ENCODE results near the gene METAP1. TPM values are rescaled to one million over a fixed set of nuclear protein-coding genes. Genes with fewer than 3 reads are reported as not detected.

METAP1 gene
- total RNA-seq, 1 experiment from 2014 or later = 63.5 TPM

GRCh38 chr4:98996765-98997068 lies 1.2 kb downstream of the METAP1 start:
- WGBS (ENCODE audit: extremely low coverage, insufficient read length, low lambda C conversion rate) = no CpG with 5 or more reads among the region's 5 CpGs
- Histone ChIP-seq H4K8ac (replicated peaks; ENCODE audit: insufficient read length, low read depth, low read length) (no peak overlapping the region), H2BK20ac (ENCODE audit: low read depth, low read length, poor library complexity, severe bottlenecking) (no peak overlapping the region), H3K23ac (ENCODE audit: insufficient read length, low read depth, low read length) (no peak overlapping the region), H3K9me3 (ENCODE audit: control insufficient read depth, low read depth, low read length) (no peaks in the 10 kb centered on the region), H4K5ac (ENCODE audit: insufficient read length, low read depth, low read length) (peak overlapping the region; percentile 33), H2AFZ (ENCODE audit: low read length) (no peak overlapping the region), H3K56ac (ENCODE audit: insufficient read length, low read depth, low read length) (peak overlapping the region; percentile 66), H3K23me2 (ENCODE audit: insufficient read length, low read depth, low read length, poor library complexity, severe bottlenecking) (peaks cover 6% of the 10 kb centered on the region), H2BK120ac (ENCODE audit: low read depth, low read length, poor library complexity, severe bottlenecking) (no peak overlapping the region), H2AK5ac (ENCODE audit: insufficient read length, low read length) (no peak overlapping the region), H3K79me2 (ENCODE audit: insufficient read depth, low read length) (peaks cover 35% of the 10 kb centered on the region), H4K91ac (ENCODE audit: insufficient read length, low read depth, low read length) (no peak overlapping the region), H4K20me1 (ENCODE audit: control insufficient read depth, insufficient read depth, insufficient read length) (no peaks in the 10 kb centered on the region), H2BK5ac (ENCODE audit: insufficient read length, low read length) (no peak overlapping the region), H2BK12ac (ENCODE audit: insufficient read length, low read depth, low read length) (no peak overlapping the region), H3K9ac (ENCODE audit: extremely low read depth, insufficient read length, low read length) (peak overlapping the region; percentile 99), H3K4ac (ENCODE audit: low read depth, low read length) (no peak overlapping the region), H3K14ac (ENCODE audit: insufficient read depth, low read length) (peak overlapping the region; percentile 35; the same call in 1 of the 2 replicates), H3K27me3 (ENCODE audit: insufficient read depth, low read length) (no peaks in the 10 kb centered on the region), H3K4me2 (ENCODE audit: insufficient read depth, insufficient read length, low read length) (peak overlapping the region; percentile 99), H3K18ac (ENCODE audit: insufficient read length, low read depth, low read length) (peak overlapping the region; percentile 48), H3K79me1 (ENCODE audit: insufficient read depth, low read depth, low read length, poor library complexity, severe bottlenecking) (no peaks in the 10 kb centered on the region), H3K27ac (ENCODE audit: insufficient read length, low read depth, low read length) (no peak overlapping the region), H2BK15ac (ENCODE audit: low read depth, low read length) (no peak overlapping the region), H3K4me1 (ENCODE audit: insufficient read depth, low read length) (no peaks in the 10 kb centered on the region; the same call in 1 of the 2 replicates), H3T11ph (ENCODE audit: low read length) (no peak overlapping the region)
- TF ChIP-seq, protein P1, sequence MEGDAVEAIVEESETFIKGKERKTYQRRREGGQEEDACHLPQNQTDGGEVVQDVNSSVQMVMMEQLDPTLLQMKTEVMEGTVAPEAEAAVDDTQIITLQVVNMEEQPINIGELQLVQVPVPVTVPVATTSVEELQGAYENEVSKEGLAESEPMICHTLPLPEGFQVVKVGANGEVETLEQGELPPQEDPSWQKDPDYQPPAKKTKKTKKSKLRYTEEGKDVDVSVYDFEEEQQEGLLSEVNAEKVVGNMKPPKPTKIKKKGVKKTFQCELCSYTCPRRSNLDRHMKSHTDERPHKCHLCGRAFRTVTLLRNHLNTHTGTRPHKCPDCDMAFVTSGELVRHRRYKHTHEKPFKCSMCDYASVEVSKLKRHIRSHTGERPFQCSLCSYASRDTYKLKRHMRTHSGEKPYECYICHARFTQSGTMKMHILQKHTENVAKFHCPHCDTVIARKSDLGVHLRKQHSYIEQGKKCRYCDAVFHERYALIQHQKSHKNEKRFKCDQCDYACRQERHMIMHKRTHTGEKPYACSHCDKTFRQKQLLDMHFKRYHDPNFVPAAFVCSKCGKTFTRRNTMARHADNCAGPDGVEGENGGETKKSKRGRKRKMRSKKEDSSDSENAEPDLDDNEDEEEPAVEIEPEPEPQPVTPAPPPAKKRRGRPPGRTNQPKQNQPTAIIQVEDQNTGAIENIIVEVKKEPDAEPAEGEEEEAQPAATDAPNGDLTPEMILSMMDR (conservative IDR thresholded peaks at IDR 0.05) = no peak
- Mint-ChIP-seq H3K4me3 (peak overlapping the region; percentile 79 to 91), H3K27ac (peak overlapping the region; percentile 26 to 92 (median 82); a peak in 6 of 7 replicates), H3K27me3 (ENCODE audit: low read depth) (no peaks in the 10 kb centered on the region; the same call in 1 of the 2 replicates), H3K4me1 (peaks cover 36 to 37% of the 10 kb centered on the region in 2 experiments), H3K9me3 (peaks cover 2 to 3% of the 10 kb centered on the region in 2 experiments; a peak in 4 of 5 replicates), H3K36me3 (ENCODE audit: insufficient read depth in 1 of 3, low read depth in 3 of 3) (peaks cover 3 to 8% (median 3%) of the 10 kb centered on the region in 3 experiments; a peak in 5 of 7 replicates)
- DNase-seq = no peak
